COLO829 (cell line): ENCODE results near the gene BCL11B.

ENCODE experiments used
- DNase-seq: peaks from one replicate; pipeline ENCODE4 v3.0.0; 2012; ENCODE audit warnings: low spot score

The BCL11B gene

GRCh38 chr14:99286761-99287160 lies 14.8 kb upstream of the BCL11B start:
- no peak for DNase-seq

GRCh38 chr14:99284254-99285004 lies 12.4 kb upstream of the BCL11B start:
- no peak for DNase-seq

DNA sequence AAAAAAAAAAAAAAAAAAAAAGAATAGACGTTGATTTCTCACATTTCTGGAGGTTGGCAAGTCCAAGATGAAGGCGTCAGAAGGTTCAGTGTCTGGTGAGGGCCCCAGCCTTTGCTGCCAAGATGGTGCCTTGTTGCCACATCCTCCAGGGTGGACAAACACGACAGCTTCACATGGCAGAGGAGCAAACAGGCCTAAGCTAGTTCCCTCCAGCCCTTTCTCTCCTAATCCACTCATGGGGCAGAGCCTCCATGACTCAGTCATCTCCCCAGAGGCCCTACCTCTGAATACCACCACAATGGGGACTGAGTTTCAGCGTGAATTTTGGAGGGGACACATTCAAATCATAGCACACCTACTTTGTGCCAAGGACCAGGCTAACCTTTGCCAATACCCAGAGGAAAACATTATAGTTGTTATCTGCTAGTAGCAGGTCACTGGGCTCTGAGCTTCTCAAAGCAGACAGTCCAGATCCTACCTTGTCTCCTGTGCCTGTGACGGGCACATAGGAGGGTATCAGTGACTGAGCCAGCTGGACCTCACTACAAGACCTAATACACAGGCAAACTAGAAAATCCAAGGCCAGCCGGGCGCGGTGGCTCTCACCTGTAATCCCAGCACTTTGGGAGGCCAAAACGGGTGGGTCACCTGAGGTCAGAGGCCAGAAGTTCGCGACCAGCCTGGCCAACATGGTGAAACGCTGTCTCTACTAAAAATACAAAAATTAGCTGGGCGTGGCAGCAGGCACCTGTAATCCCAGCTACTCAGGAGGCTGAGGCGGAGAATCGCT lies 10.5 kb upstream of the BCL11B start:
- DNase-seq = no peak

DNA sequence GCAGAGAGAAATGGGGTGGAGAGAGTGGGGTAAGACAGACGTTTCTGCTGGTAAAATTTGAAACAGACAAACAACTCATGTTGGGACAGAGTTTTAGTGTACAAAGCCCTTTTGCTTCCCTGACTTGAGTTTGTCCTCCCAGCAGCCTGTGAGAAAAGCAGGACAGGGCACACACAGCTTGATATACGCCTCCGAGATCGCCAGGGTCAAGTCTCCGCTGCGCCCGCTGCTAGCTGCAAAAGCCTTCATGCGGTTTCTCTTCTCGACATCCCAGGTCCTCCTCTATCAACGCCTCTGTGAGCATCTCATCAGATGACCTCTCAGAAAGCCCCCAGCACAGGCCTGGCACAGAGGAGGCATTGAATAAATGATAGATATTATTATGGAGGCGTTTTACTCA lies 9.4 kb upstream of the BCL11B start:
- DNase-seq = no peak

- DNase-seq = no peak
Observed at GRCh38 chr14:99280852-99281251, 8.9 kb upstream of the BCL11B start.

- DNase-seq = no peak
Observed at GRCh38 chr14:99280066-99280731, 8.2 kb upstream of the BCL11B start.

- no peak for DNase-seq
Observed at GRCh38 chr14:99278836-99279235, 6.8 kb upstream of the BCL11B start.

- no peak for DNase-seq
Observed at GRCh38 chr14:99277530-99277929, 5.5 kb upstream of the BCL11B start.

DNA sequence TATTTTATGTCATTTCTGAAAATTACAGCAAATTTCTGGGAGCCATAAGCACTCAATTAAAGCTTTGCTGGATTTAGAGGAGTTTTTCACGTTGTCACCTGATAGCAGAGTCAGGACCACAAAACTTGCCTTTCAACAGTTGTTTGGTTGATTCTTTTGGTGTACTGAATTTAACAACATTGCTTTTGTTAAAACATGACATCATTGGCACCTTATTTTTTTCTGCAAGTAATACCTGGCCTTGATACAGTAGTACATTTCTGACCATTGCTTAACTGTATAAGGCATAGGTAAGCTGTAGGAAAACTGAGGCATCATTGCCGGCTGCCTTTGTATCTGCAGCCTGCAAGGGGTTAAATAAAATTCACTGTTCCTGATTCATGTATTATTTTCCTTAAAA lies 4.5 kb upstream of the BCL11B start:
- DNase-seq = no peak

- DNase-seq = no peak
Observed at GRCh38 chr14:99275222-99275584, 3.2 kb upstream of the BCL11B start.

GRCh38 chr14:99274346-99275221 lies 2.6 kb upstream of the BCL11B start:
- DNase-seq = peak; percentile 47

GRCh38 chr14:99273766-99274345 lies 1.9 kb upstream of the BCL11B start:
- no peak for DNase-seq

- no peak for DNase-seq
Observed at GRCh38 chr14:99272899-99273765, 1.1 kb upstream of the BCL11B start.

DNA sequence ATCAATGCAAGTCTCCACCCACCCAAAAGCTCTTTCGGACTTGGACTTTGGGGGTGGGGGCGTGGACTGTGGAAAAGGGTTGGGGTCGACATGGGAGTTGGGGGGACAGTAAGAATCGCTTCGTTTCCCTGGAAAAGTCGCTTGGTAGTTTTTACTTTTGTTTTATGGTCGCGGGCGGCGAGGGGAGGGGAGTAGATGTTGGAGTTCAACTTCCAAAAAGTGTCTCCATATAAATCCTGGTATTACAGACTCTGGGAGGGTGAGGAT lies 568 bp upstream of the BCL11B start:
- DNase-seq = no peak

DNA sequence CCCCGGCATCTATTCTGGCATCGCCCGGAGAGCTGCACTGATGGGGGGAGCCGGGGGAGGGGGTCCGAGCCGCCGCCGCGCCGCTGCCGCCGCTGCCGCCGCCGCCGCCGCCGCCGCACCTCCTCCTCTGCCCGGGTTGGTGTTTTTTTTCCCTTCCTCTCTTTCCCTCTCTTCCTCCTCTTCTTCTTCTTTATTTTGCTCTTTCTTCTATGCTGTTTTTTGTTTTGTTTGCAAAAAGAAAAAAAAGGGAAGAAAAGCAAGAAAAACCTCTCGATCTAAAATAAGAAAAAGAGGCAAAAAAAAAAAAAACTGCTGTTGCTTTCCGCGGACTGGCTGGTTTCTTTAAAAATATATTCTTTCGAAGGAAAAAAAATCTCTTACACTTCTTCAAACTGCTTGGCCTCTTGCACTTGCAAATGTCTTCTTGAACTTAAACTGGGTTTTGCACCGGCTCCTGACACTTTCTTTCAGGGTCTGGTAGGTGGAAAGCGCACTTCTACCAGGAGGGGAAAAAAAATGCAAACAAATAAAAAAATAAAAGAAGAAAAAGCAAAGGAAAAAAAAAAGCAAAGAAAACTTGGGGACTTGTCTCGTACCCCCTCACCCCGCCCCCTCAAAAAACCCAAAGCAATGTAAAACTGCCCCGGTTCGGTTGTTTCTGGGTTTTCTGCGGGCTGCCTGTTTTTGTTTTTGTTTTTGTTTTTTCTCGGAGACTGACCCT lies 616 bp downstream of the BCL11B start:
- DNase-seq = no peak

DNA sequence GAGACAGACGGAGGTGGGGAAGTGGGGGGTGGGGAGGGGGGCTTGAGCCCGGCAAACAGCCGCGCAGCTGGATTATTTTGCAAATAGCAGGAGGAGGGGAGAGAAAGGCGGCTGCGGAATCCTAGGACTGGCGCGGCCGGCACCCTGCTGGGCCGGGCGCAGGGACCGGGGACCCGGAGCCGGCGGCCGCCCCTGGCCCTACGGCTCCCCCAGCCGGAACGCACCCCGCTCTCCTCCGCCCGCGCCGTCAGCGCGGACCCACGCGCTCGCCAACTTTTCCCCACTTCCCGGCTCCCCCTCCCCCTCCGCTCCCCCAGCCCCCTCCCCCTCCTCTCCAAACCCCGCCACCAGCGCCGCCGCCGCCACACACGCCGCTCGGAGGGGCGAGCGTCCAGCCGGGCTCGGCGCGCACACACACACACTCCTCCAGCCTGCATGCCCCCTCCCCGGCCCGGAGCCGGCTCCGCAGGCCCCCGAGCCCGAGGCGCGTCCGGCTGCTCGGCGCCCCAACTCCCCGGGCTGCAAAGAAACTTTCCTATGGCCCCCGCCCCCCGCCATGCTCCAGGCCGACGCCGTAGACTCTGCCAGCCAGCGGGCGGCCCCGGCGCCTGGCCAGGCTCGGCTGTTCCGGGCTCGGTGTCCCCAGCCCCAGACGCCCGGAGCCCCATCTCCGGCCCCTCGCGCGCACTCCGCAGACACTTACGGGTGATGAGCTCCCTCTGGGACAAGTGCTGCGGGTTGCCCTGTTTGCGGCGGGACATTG lies 1.4 kb downstream of the BCL11B start:
- no peak for DNase-seq

- no peak for DNase-seq
Observed at GRCh38 chr14:99268810-99269707, 2.9 kb downstream of the BCL11B start.
